AG10803 (cell line): ENCODE data around the gene NELL2.
"Not testable (repeated sequence)": the region's sequence is repeated elsewhere in the genome, so short reads cannot be mapped to it uniquely, and the experiment has no call there.

Experiments
- DNase-seq: peaks from one replicate; pipeline ENCODE4 v3.0.0; 2010; ENCODE audit warnings: low read depth
- H3K4me3 ChIP-seq: 2 replicates; pipeline ENCODE4 v1.5.1; 2011; ENCODE audit warnings: mild to moderate bottlenecking, low read length, control low read depth
- CTCF ChIP-seq: conservative IDR thresholded peaks from 2 replicates; pipeline ENCODE4 v1.5.1; 2011; ENCODE audit warnings: mild to moderate bottlenecking, low read length, control low read depth, inconsistent platforms

Gene NELL2

GRCh38 chr12:44835641-44836379 lies 40.3 kb downstream of the NELL2 start:
- H3K4me3 ChIP-seq: no peak overlapping the region
- TF ChIP-seq CTCF: no peak
- DNase-seq: no peak

DNA sequence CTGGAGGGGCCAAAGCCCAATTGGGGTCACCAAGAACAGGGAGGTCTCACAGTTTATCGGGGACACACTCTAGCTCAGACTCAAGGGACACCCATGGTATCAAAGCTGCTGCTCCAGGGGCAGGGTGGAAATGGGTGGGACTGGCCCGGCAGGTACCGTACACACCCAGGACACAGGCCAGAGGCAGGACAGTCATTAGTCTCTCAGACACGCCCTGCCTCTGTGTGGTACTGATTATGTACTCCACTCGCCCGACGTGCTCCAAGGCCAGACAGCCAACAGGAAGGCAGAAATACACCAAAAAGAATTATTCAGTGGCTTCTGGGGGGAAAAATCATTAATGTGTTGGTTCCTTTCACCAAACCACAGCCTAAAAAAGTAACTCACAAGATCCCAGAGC lies 41.1 kb downstream of the NELL2 start:
- DNase-seq: not testable (repeated sequence)

GRCh38 chr12:44833561-44833960 lies 42.6 kb downstream of the NELL2 start:
- DNase-seq: no peak
- TF ChIP-seq CTCF: no peak
- H3K4me3 ChIP-seq: no peak overlapping the region

More for the DNA sequence above, 41.1 kb downstream of the NELL2 start:
- H3K4me3 ChIP-seq: not testable (repeated sequence)

DNA sequence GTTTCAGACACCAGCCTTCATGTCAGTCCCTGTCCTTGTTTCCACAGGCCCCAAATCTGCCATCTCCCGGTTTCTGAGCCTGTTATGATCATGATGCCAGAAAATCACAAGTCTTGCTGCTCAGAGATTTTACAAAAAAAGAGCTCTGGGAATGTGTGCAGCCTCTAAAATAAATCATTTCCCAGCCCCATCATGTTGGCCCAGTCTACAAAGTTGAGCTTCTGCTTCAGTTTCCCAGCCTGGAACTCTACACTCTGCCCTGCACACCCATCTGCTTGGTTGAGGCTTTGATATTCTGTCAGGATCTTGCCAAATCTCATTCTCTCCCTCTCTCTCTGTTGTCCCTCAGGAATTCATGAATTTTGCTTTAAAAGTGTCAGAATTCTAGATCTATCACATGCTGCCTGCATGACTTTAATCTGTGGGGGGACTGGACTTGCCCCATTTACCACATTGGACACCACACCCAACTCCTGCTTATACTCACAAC lies 45.5 kb downstream of the NELL2 start:
- H3K4me3 ChIP-seq: no peak overlapping the region
- TF ChIP-seq CTCF: no peak
- DNase-seq: no peak

GRCh38 chr12:44829045-44829444 lies 47.1 kb downstream of the NELL2 start:
- H3K4me3 ChIP-seq: no peak overlapping the region
- no peak for DNase-seq
- no peak for TF ChIP-seq CTCF

GRCh38 chr12:44827832-44828438 lies 48.2 kb downstream of the NELL2 start:
- no peak for TF ChIP-seq CTCF
- no peak overlapping the region for H3K4me3 ChIP-seq

GRCh38 chr12:44821702-44822101 lies 54.4 kb downstream of the NELL2 start:
- not testable (repeated sequence) for H3K4me3 ChIP-seq, DNase-seq

More at GRCh38 chr12:44827832-44828438, 48.2 kb downstream of the NELL2 start:
- DNase-seq: no peak

DNA sequence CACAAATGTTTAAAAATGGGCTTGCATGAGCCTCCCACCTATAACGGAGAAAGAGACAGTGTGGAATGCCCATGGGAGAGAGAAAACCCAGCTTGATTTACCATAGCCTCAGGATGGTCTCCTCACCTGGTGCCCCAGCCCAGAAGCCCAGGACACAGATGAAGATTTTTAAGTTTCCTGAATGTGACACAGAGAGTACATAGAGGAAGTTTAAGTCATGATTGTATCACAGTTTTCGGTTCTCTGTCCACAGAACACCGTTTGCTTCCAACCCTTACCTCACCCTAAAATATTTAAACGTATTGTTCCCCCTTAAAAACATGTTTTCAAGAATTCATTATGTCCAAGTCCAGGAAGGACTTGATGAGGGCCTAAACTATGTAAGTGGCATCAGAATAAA lies 56.2 kb downstream of the NELL2 start:
- H3K4me3 ChIP-seq: no peak overlapping the region
- no peak for DNase-seq
- no peak for TF ChIP-seq CTCF
